Natural killer cell (primary cell): Measurements from ENCODE around the gene ZNF367. TPM values are rescaled to one million over a fixed set of nuclear protein-coding genes. Genes with fewer than 3 reads are reported as not detected.
A peak's percentile ranks its signal among the peaks of the same experiment; 100 is the strongest.

Source experiments
- ATAC-seq, 3 donors: fragments of 150-1000 bp in 2 of 3; fragments of 200-7000 bp in 1 of 3; cut with Tn5 transposase; 1 replicate in 1 of 3; 2 replicates in 2 of 3; pipeline ENCODE4 v1.10.0; 2021; ENCODE audit warnings: mild to moderate bottlenecking in 2 of 3, moderate library complexity in 2 of 3
- DNase-seq, 2 donors: peaks; one replicate each; pipeline versions ENCODE4 v3.0.0 to v3.0.0-alpha.2; 2013 to 2021; ENCODE audit warnings: mixed read lengths in 1 of 2
- H3K27ac ChIP-seq: one replicate; pipeline ENCODE4 v1.5.1; 2013; ENCODE audit warnings: mild to moderate bottlenecking, low read length
- H3K27me3 ChIP-seq: one replicate; pipeline ENCODE4 v1.6.1; 2013; ENCODE audit warnings: low read length; ENCODE audit not compliant: control insufficient read depth, insufficient read depth
- H3K36me3 ChIP-seq: one replicate; pipeline ENCODE4 v1.6.1; 2013; ENCODE audit warnings: low read length; ENCODE audit not compliant: control insufficient read depth, insufficient read depth
- H3K4me1 ChIP-seq: one replicate; pipeline ENCODE4 v1.6.1; 2013; ENCODE audit warnings: low read length; ENCODE audit not compliant: control insufficient read depth, insufficient read depth
- H3K4me3 ChIP-seq: one replicate; pipeline ENCODE4 v1.5.1; 2013; ENCODE audit warnings: low read length
- H3K9me3 ChIP-seq: one replicate; pipeline ENCODE4 v1.6.1; 2013; ENCODE audit warnings: low read length; ENCODE audit not compliant: control insufficient read depth, insufficient read depth
- H3K27ac Mint-ChIP-seq, 2 donors: one replicate each; pipeline ENCODE4 v1.8.0; 2022; ENCODE audit warnings: mild to moderate bottlenecking in 2 of 2, mixed read lengths in 2 of 2, moderate library complexity in 1 of 2
- H3K27me3 Mint-ChIP-seq, 2 donors: one replicate each; pipeline ENCODE4 v1.8.0; 2022; ENCODE audit warnings: low read depth in 2 of 2, mixed read lengths in 2 of 2
- H3K36me3 Mint-ChIP-seq: one replicate; pipeline ENCODE4 v1.8.0; 2022; ENCODE audit warnings: mixed read lengths
- H3K4me1 Mint-ChIP-seq, 2 donors: one replicate each; pipeline ENCODE4 v1.8.0; 2022; ENCODE audit warnings: mixed read lengths in 2 of 2
- H3K4me3 Mint-ChIP-seq: one replicate; pipeline ENCODE4 v1.8.0; 2022; ENCODE audit warnings: mild to moderate bottlenecking, moderate library complexity, mixed read lengths
- H3K9me3 Mint-ChIP-seq, 2 donors: one replicate each; pipeline ENCODE4 v1.8.0; 2022; ENCODE audit warnings: mixed read lengths in 2 of 2
- CTCF ChIP-seq: fragments of 200-600 bp; IDR thresholded peaks from one replicate; pipeline ENCODE4 v1.8.0; 2022; ENCODE audit warnings: antibody characterized with exemption
- WGBS: methylation state at CpG from one replicate; pipeline ENCODE4 v1.1.7; 2013; ENCODE audit warnings: missing lambda C conversion rate; ENCODE audit not compliant: insufficient coverage; 5-methylcytosine and 5-hydroxymethylcytosine counted together
- intact Hi-C: fragments of 100-400 bp; cut with micrococcal nuclease; formaldehyde crosslinking; loops from one replicate; pipeline ENCODE4 v1.14.2; 2022
- total RNA-seq, 4 donors: library from RNA; stranded (reverse); fragments of 120-200 nt in 1 of 4; gene quantifications; one replicate each; pipeline versions ENCODE4 v1.2.3 to v1.2.4, GENCODE V29; 2013 to 2022

The ZNF367 gene
- total RNA-seq, 3 donors from 2014 or later (not counting 1 experiment from before 2014, with no cell fraction given), result 4.4 to 6.2 (median 4.5) TPM

- intact Hi-C loops, result loop anchor here (10.0 kb wide), 1 partner anchor 909 kb away; no protein-coding TSS in a partner anchor
- no peaks in the 10 kb centered on the region for H3K9me3 Mint-ChIP-seq
- peak overlapping the region; percentile 45 for H3K4me3 Mint-ChIP-seq
- Histone ChIP-seq H3K27me3 (no peaks in the 10 kb centered on the region), H3K9me3 (no peaks in the 10 kb centered on the region), H3K27ac (peak overlapping the region; percentile 19), H3K36me3 (no peaks in the 10 kb centered on the region), H3K4me1 (peaks cover 25% of the 10 kb centered on the region), H3K4me3 (no peak overlapping the region)
- WGBS, result 7% methylated on average over 7 of the region's 7 CpGs
- H3K4me1 Mint-ChIP-seq, result peaks cover 20 to 27% of the 10 kb centered on the region in 2 donors
- no peak for TF ChIP-seq CTCF
- no peaks in the 10 kb centered on the region for H3K36me3 Mint-ChIP-seq
- no peaks in the 10 kb centered on the region for H3K27me3 Mint-ChIP-seq
- ATAC-seq (no peak), DNase-seq (peak in 1 of 2 donors; percentile 49)
- H3K27ac Mint-ChIP-seq, result peak overlapping the region; percentile 64 to 76
Observed at GRCh38 chr9:96413302-96414221, 4.6 kb downstream of the ZNF367 start.

- Histone ChIP-seq H3K4me3 (no peak overlapping the region), H3K27ac (no peak overlapping the region), H3K27me3 (no peaks in the 10 kb centered on the region), H3K9me3 (no peaks in the 10 kb centered on the region), H3K4me1 (peaks cover 22% of the 10 kb centered on the region), H3K36me3 (no peaks in the 10 kb centered on the region)
- Mint-ChIP-seq H3K27me3 (no peaks in the 10 kb centered on the region), H3K4me1 (peaks cover 20 to 27% of the 10 kb centered on the region in 2 donors), H3K9me3 (no peaks in the 10 kb centered on the region), H3K36me3 (no peaks in the 10 kb centered on the region), H3K27ac (peak overlapping the region in 1 of 2 donors; percentile 76), H3K4me3 (no peak overlapping the region)
- WGBS, result 88% methylated on average over 7 of the region's 8 CpGs
- no peak for ATAC-seq
- intact Hi-C loops, result loop anchor here (10.0 kb wide), 1 partner anchor 908 kb away; no protein-coding TSS in a partner anchor
- DNase-seq, result no peak
- no peak for TF ChIP-seq CTCF
Observed at GRCh38 chr9:96412174-96412913, 5.8 kb downstream of the ZNF367 start.

- H3K27ac ChIP-seq, result no peak overlapping the region
- ATAC-seq, result no peak
- intact Hi-C loops, result loop anchor here (10.0 kb wide), 1 partner anchor 906 kb away; no protein-coding TSS in a partner anchor
- H3K4me3 Mint-ChIP-seq, result no peak overlapping the region
- H3K36me3 ChIP-seq, result no peaks in the 10 kb centered on the region
- H3K27me3 Mint-ChIP-seq, result no peaks in the 10 kb centered on the region
- H3K27me3 ChIP-seq, result no peaks in the 10 kb centered on the region
- H3K9me3 Mint-ChIP-seq, result no peaks in the 10 kb centered on the region
- no peak for DNase-seq
- no peaks in the 10 kb centered on the region for H3K36me3 Mint-ChIP-seq
- no peak for TF ChIP-seq CTCF
- peaks cover 12 to 24% of the 10 kb centered on the region in 2 donors for H3K4me1 Mint-ChIP-seq
- no peak overlapping the region for H3K4me3 ChIP-seq
- WGBS, result 98% methylated on average over 4 of the region's 5 CpGs
- peaks cover 16% of the 10 kb centered on the region for H3K4me1 ChIP-seq
- no peak overlapping the region for H3K27ac Mint-ChIP-seq
- no peaks in the 10 kb centered on the region for H3K9me3 ChIP-seq
Observed at GRCh38 chr9:96411129-96411838, 6.9 kb downstream of the ZNF367 start.
